ENCODE results near the gene ISY1.
"Not testable (repeated sequence)": the region's sequence is repeated elsewhere in the genome, so short reads cannot be mapped to it uniquely, and the experiment has no call there.

ISY1 gene

GRCh38 chr3:129095285-129095684, 65.6 kb downstream of the ISY1 start:
- no peak overlapping the region for H3K9ac ChIP-seq (ENCODE audit: low read length)
- no peak overlapping the region for H3K14ac ChIP-seq (ENCODE audit: low read length)
- no peaks in the 10 kb centered on the region for H3K27me3 ChIP-seq (ENCODE audit: insufficient read depth, low read length)
- no peak overlapping the region for H3K4me2 ChIP-seq (ENCODE audit: low read length)
- no peak overlapping the region for H4K91ac ChIP-seq (ENCODE audit: low read depth, low read length)
- H3K9me3 ChIP-seq (ENCODE audit: insufficient read depth, low read depth, low read length) = no peaks in the 10 kb centered on the region
- H2BK120ac ChIP-seq (ENCODE audit: insufficient read depth, low read length, poor library complexity) = no peak overlapping the region
- H3K23ac ChIP-seq (ENCODE audit: low read length) = no peak overlapping the region
- no peak overlapping the region for H2AFZ ChIP-seq (ENCODE audit: insufficient read depth, low read length, poor library complexity)
- H3K36me3 ChIP-seq (ENCODE audit: control insufficient read depth in 1 of 2, insufficient read depth in 2 of 2, low read length in 2 of 2) = peaks cover 23 to 25% of the 10 kb centered on the region in 2 experiments
- H2BK5ac ChIP-seq (ENCODE audit: low read depth, low read length, poor library complexity) = no peak overlapping the region
- H3K27ac ChIP-seq (ENCODE audit: low read depth, low read length) = no peak overlapping the region
- DNase-seq = no peak
- no peak overlapping the region for H3K4ac ChIP-seq (ENCODE audit: low read depth, low read length)
- H3K4me3 ChIP-seq (ENCODE audit: low read depth, low read length) = no peak overlapping the region
- H4K8ac ChIP-seq (ENCODE audit: low read depth, low read length) = no peak overlapping the region
- no peaks in the 10 kb centered on the region for H3K79me2 ChIP-seq (ENCODE audit: control insufficient read depth, insufficient read depth, low read length, poor library complexity)
- no CpG with 5 or more reads among the region's 10 CpGs for WGBS (ENCODE audit: extremely low coverage, insufficient coverage, insufficient read length)
- H3K4me1 ChIP-seq (ENCODE audit: control insufficient read depth in 1 of 2, insufficient read depth in 2 of 2, low read length in 2 of 2) = no peaks in the 10 kb centered on the region
- H2BK12ac ChIP-seq (ENCODE audit: low read length) = no peak overlapping the region
- H3K18ac ChIP-seq (ENCODE audit: low read length) = no peak overlapping the region
- no peaks in the 10 kb centered on the region for H3K79me1 ChIP-seq (ENCODE audit: low read length)
- no peak overlapping the region for H4K12ac ChIP-seq (ENCODE audit: low read depth, low read length)
- H2AK5ac ChIP-seq (ENCODE audit: low read length) = no peak overlapping the region

- not testable (repeated sequence) for H3K79me2 ChIP-seq (ENCODE audit: control insufficient read depth, insufficient read depth, low read length, poor library complexity); H3K14ac ChIP-seq (ENCODE audit: low read length); H3K27ac ChIP-seq (ENCODE audit: low read depth, low read length); H4K8ac ChIP-seq (ENCODE audit: low read depth, low read length); H2BK120ac ChIP-seq (ENCODE audit: insufficient read depth, low read length, poor library complexity); H3K4me3 ChIP-seq (ENCODE audit: low read depth, low read length); H3K9me3 ChIP-seq (ENCODE audit: insufficient read depth, low read depth, low read length); H4K12ac ChIP-seq (ENCODE audit: low read depth, low read length); H3K79me1 ChIP-seq (ENCODE audit: low read length); H2AK5ac ChIP-seq (ENCODE audit: low read length); H2BK12ac ChIP-seq (ENCODE audit: low read length); H2AFZ ChIP-seq (ENCODE audit: insufficient read depth, low read length, poor library complexity); H4K91ac ChIP-seq (ENCODE audit: low read depth, low read length); H3K9ac ChIP-seq (ENCODE audit: low read length); H3K4ac ChIP-seq (ENCODE audit: low read depth, low read length); H3K27me3 ChIP-seq (ENCODE audit: insufficient read depth, low read length); DNase-seq; H3K23ac ChIP-seq (ENCODE audit: low read length); H3K4me2 ChIP-seq (ENCODE audit: low read length); H3K4me1 ChIP-seq (ENCODE audit: control insufficient read depth in 1 of 2, insufficient read depth in 2 of 2, low read length in 2 of 2); H2BK5ac ChIP-seq (ENCODE audit: low read depth, low read length, poor library complexity); H3K18ac ChIP-seq (ENCODE audit: low read length)
- WGBS (ENCODE audit: extremely low coverage, insufficient coverage, insufficient read length) = no CpG with 5 or more reads among the region's 6 CpGs
- H3K36me3 ChIP-seq (ENCODE audit: control insufficient read depth in 1 of 2, insufficient read depth in 2 of 2, low read length in 2 of 2) = peaks cover 9 to 11% of the 10 kb centered on the region in 2 experiments
Measured at GRCh38 chr3:129088312-129088711, 72.6 kb downstream of the ISY1 start.

- not testable (repeated sequence) for H2AFZ ChIP-seq (ENCODE audit: insufficient read depth, low read length, poor library complexity); H4K8ac ChIP-seq (ENCODE audit: low read depth, low read length); H3K4me3 ChIP-seq (ENCODE audit: low read depth, low read length); H2AK5ac ChIP-seq (ENCODE audit: low read length); H3K27me3 ChIP-seq (ENCODE audit: insufficient read depth, low read length); H3K9ac ChIP-seq (ENCODE audit: low read length); H3K18ac ChIP-seq (ENCODE audit: low read length); DNase-seq; H3K14ac ChIP-seq (ENCODE audit: low read length); H3K23ac ChIP-seq (ENCODE audit: low read length); H3K4me1 ChIP-seq (ENCODE audit: control insufficient read depth in 1 of 2, insufficient read depth in 2 of 2, low read length in 2 of 2); H4K12ac ChIP-seq (ENCODE audit: low read depth, low read length); H3K9me3 ChIP-seq (ENCODE audit: insufficient read depth, low read depth, low read length); H3K79me1 ChIP-seq (ENCODE audit: low read length); H3K4ac ChIP-seq (ENCODE audit: low read depth, low read length); H3K27ac ChIP-seq (ENCODE audit: low read depth, low read length); H2BK5ac ChIP-seq (ENCODE audit: low read depth, low read length, poor library complexity); H2BK120ac ChIP-seq (ENCODE audit: insufficient read depth, low read length, poor library complexity); H2BK12ac ChIP-seq (ENCODE audit: low read length); H4K91ac ChIP-seq (ENCODE audit: low read depth, low read length); H3K4me2 ChIP-seq (ENCODE audit: low read length); H3K79me2 ChIP-seq (ENCODE audit: control insufficient read depth, insufficient read depth, low read length, poor library complexity); H3K36me3 ChIP-seq (ENCODE audit: control insufficient read depth in 1 of 2, insufficient read depth in 2 of 2, low read length in 2 of 2)
- WGBS (ENCODE audit: extremely low coverage, insufficient coverage, insufficient read length) = no CpG with 5 or more reads among the region's 9 CpGs
Measured at GRCh38 chr3:129087904-129088303, 73.0 kb downstream of the ISY1 start.

- no CpG with 5 or more reads among the region's 8 CpGs for WGBS (ENCODE audit: extremely low coverage, insufficient coverage, insufficient read length)
- Histone ChIP-seq H2AK5ac (ENCODE audit: low read length) (no peak overlapping the region), H2BK12ac (ENCODE audit: low read length) (no peak overlapping the region), H3K27ac (ENCODE audit: low read depth, low read length) (no peak overlapping the region), H2BK120ac (ENCODE audit: insufficient read depth, low read length, poor library complexity) (no peak overlapping the region), H3K9me3 (ENCODE audit: insufficient read depth, low read depth, low read length) (no peaks in the 10 kb centered on the region), H3K9ac (ENCODE audit: low read length) (no peak overlapping the region), H3K4me1 (ENCODE audit: control insufficient read depth in 1 of 2, insufficient read depth in 2 of 2, low read length in 2 of 2) (no peaks in the 10 kb centered on the region), H4K8ac (ENCODE audit: low read depth, low read length) (peak overlapping the region; percentile 47), H3K4me2 (ENCODE audit: low read length) (no peak overlapping the region), H3K18ac (ENCODE audit: low read length) (no peak overlapping the region), H3K4me3 (ENCODE audit: low read depth, low read length) (no peak overlapping the region), H3K79me1 (ENCODE audit: low read length) (no peaks in the 10 kb centered on the region), H3K79me2 (ENCODE audit: control insufficient read depth, insufficient read depth, low read length, poor library complexity) (no peaks in the 10 kb centered on the region), H3K4ac (ENCODE audit: low read depth, low read length) (peak overlapping the region; percentile 10), H4K12ac (ENCODE audit: low read depth, low read length) (no peak overlapping the region), H2BK5ac (ENCODE audit: low read depth, low read length, poor library complexity) (no peak overlapping the region), H2AFZ (ENCODE audit: insufficient read depth, low read length, poor library complexity) (no peak overlapping the region), H3K23ac (ENCODE audit: low read length) (no peak overlapping the region), H3K36me3 (ENCODE audit: control insufficient read depth in 1 of 2, insufficient read depth in 2 of 2, low read length in 2 of 2) (peaks cover 7 to 8% of the 10 kb centered on the region in 2 experiments), H3K14ac (ENCODE audit: low read length) (no peak overlapping the region), H4K91ac (ENCODE audit: low read depth, low read length) (no peak overlapping the region), H3K27me3 (ENCODE audit: insufficient read depth, low read length) (no peaks in the 10 kb centered on the region)
- no peak for DNase-seq
Measured at GRCh38 chr3:129087138-129087702, 73.6 kb downstream of the ISY1 start.
